Measurements from ENCODE around the gene FAAP20.

Gene FAAP20

DNA sequence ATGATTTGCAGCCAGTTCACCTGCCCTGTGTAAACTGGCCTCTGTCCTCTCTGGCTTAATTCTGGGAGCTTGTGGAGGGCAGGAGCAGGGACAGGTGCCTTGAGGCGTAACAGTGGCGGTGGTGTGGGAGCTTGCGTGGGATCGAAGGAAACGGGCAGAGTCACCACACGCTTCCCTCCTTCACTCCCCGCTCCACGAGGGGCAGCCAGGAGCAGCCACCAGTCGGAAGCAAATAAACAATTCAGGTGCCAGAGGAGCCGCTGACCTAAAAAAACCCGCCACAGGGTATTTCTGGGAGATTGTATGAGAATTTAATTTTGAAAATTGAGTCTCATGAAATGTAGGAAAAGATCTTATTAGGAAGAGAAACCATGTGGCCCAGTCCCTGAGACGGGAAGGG, 26.0 kb downstream of the FAAP20 start:
- TF ChIP-seq SPI1 (IDR thresholded peaks at IDR 0.05; ENCODE audit: low read depth, low read length) (no peak), POU2F2 (IDR thresholded peaks at IDR 0.05; ENCODE audit: low read depth, low read length) (no peak), POLR2A (IDR thresholded peaks at IDR 0.05; ENCODE audit: low read depth, low read length) (no peak), PAX5 (IDR thresholded peaks at IDR 0.05; ENCODE audit: insufficient read depth, low read length, severe bottlenecking) (no peak), POLR2AphosphoS5 (IDR thresholded peaks at IDR 0.05; ENCODE audit: low read depth, low read length) (no peak), TAF1 (IDR thresholded peaks at IDR 0.05; ENCODE audit: low read depth, low read length) (no peak)
- FAIRE-seq (no peak), DNase-seq (ENCODE audit: insufficient read length, low spot score) (no peak)

- TF ChIP-seq PAX5 (IDR thresholded peaks at IDR 0.05; ENCODE audit: insufficient read depth, low read length, severe bottlenecking): no peak
- no peak for TF ChIP-seq POU2F2 (IDR thresholded peaks at IDR 0.05; ENCODE audit: low read depth, low read length)
- TF ChIP-seq POLR2AphosphoS5 (IDR thresholded peaks at IDR 0.05; ENCODE audit: low read depth, low read length): no peak
- no peak for TF ChIP-seq TAF1 (IDR thresholded peaks at IDR 0.05; ENCODE audit: low read depth, low read length)
- TF ChIP-seq SPI1 (IDR thresholded peaks at IDR 0.05; ENCODE audit: low read depth, low read length): no peak
- no peak for TF ChIP-seq POLR2A (IDR thresholded peaks at IDR 0.05; ENCODE audit: low read depth, low read length)
- no peak for DNase-seq (ENCODE audit: insufficient read length, low spot score)
- FAIRE-seq: no peak
Measured at GRCh38 chr1:2168090-2168489, 26.5 kb downstream of the FAAP20 start.

DNA sequence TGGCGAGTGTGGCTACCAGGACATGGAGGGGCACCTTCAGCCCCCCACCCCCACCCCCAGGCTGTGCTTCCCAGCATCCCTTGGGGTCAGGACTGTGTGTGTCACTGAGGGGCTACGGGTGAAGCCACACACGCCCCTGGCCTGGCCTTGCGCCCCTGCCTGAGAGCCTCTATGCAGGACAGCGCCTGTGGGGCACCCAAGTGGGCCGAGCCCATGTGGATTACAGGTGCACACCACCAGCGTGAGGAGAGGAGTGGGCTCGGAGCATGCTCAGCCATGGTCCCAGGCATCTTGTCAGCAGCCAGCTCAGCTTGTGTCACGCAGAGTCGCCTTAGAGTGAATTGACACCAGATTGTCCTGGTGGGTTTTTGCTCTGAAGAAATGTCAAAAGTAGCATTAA, 27.9 kb downstream of the FAAP20 start:
- FAIRE-seq: no peak
- no peak for TF ChIP-seq POU2F2 (IDR thresholded peaks at IDR 0.05; ENCODE audit: low read depth, low read length)
- TF ChIP-seq POLR2A (IDR thresholded peaks at IDR 0.05; ENCODE audit: low read depth, low read length): no peak
- TF ChIP-seq PAX5 (IDR thresholded peaks at IDR 0.05; ENCODE audit: insufficient read depth, low read length, severe bottlenecking): no peak
- no peak for TF ChIP-seq SPI1 (IDR thresholded peaks at IDR 0.05; ENCODE audit: low read depth, low read length)
- no peak for TF ChIP-seq POLR2AphosphoS5 (IDR thresholded peaks at IDR 0.05; ENCODE audit: low read depth, low read length)
- no peak for TF ChIP-seq TAF1 (IDR thresholded peaks at IDR 0.05; ENCODE audit: low read depth, low read length)
- DNase-seq (ENCODE audit: insufficient read length, low spot score): no peak

GRCh38 chr1:2166254-2166653, 28.3 kb downstream of the FAAP20 start:
- TF ChIP-seq POLR2A (IDR thresholded peaks at IDR 0.05; ENCODE audit: low read depth, low read length) (no peak), SPI1 (IDR thresholded peaks at IDR 0.05; ENCODE audit: low read depth, low read length) (no peak), POU2F2 (IDR thresholded peaks at IDR 0.05; ENCODE audit: low read depth, low read length) (no peak), PAX5 (IDR thresholded peaks at IDR 0.05; ENCODE audit: insufficient read depth, low read length, severe bottlenecking) (no peak), POLR2AphosphoS5 (IDR thresholded peaks at IDR 0.05; ENCODE audit: low read depth, low read length) (no peak), TAF1 (IDR thresholded peaks at IDR 0.05; ENCODE audit: low read depth, low read length) (no peak)
- DNase-seq (ENCODE audit: insufficient read length, low spot score) (no peak), FAIRE-seq (no peak)

DNA sequence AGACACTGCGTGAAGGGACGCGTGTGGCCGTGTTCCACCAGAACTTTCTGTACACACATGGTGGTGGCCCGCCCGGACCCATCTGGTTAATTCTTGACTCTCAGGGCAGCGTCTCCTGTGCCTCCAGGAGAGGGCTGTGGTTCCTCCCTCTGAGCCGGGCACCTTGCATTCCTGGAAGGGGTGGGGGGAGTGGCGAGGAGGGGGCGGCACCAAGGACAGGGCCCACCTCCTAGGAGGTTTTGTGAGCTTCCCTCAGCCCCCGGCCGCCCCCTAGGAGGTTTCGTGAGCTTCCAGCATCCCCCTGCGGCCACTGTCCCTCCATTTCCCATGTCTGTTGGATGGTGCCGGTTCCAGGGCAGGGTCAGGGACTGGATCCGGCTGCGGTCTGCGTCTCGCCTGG, 28.9 kb downstream of the FAAP20 start:
- DNase-seq (ENCODE audit: insufficient read length, low spot score) (no peak), FAIRE-seq (no peak)
- no peak for TF ChIP-seq TAF1 (IDR thresholded peaks at IDR 0.05; ENCODE audit: low read depth, low read length)
- TF ChIP-seq POLR2A (IDR thresholded peaks at IDR 0.05; ENCODE audit: low read depth, low read length): no peak
- TF ChIP-seq PAX5 (IDR thresholded peaks at IDR 0.05; ENCODE audit: insufficient read depth, low read length, severe bottlenecking): no peak
- TF ChIP-seq POLR2AphosphoS5 (IDR thresholded peaks at IDR 0.05; ENCODE audit: low read depth, low read length): no peak
- no peak for TF ChIP-seq POU2F2 (IDR thresholded peaks at IDR 0.05; ENCODE audit: low read depth, low read length)
- no peak for TF ChIP-seq SPI1 (IDR thresholded peaks at IDR 0.05; ENCODE audit: low read depth, low read length)

DNA sequence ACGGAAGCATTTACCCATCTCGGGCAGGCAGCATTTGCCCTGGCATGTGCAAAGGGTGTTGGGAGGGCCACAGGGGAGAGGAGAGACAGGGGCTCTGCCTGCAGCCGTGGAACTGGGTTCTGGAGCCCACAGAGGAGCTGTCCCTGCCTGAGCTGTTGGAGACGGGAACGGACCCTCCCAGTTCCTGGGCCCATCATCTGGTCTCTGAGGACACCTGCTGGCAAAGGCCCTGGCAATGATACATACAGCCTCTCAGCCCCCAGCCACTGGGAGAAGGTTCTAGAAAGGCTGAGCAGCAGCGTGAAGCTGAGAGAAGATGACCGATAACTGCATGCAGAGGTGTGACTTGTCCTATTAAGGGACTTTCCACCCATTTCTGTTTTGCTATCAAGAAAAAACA, 31.4 kb downstream of the FAAP20 start:
- DNase-seq (ENCODE audit: insufficient read length, low spot score): no peak
- no peak for TF ChIP-seq POU2F2 (IDR thresholded peaks at IDR 0.05; ENCODE audit: low read depth, low read length)
- no peak for TF ChIP-seq SPI1 (IDR thresholded peaks at IDR 0.05; ENCODE audit: low read depth, low read length)
- TF ChIP-seq PAX5 (IDR thresholded peaks at IDR 0.05; ENCODE audit: insufficient read depth, low read length, severe bottlenecking): no peak
- TF ChIP-seq TAF1 (IDR thresholded peaks at IDR 0.05; ENCODE audit: low read depth, low read length): no peak
- TF ChIP-seq POLR2AphosphoS5 (IDR thresholded peaks at IDR 0.05; ENCODE audit: low read depth, low read length): no peak
- no peak for TF ChIP-seq POLR2A (IDR thresholded peaks at IDR 0.05; ENCODE audit: low read depth, low read length)
- no peak for FAIRE-seq

DNA sequence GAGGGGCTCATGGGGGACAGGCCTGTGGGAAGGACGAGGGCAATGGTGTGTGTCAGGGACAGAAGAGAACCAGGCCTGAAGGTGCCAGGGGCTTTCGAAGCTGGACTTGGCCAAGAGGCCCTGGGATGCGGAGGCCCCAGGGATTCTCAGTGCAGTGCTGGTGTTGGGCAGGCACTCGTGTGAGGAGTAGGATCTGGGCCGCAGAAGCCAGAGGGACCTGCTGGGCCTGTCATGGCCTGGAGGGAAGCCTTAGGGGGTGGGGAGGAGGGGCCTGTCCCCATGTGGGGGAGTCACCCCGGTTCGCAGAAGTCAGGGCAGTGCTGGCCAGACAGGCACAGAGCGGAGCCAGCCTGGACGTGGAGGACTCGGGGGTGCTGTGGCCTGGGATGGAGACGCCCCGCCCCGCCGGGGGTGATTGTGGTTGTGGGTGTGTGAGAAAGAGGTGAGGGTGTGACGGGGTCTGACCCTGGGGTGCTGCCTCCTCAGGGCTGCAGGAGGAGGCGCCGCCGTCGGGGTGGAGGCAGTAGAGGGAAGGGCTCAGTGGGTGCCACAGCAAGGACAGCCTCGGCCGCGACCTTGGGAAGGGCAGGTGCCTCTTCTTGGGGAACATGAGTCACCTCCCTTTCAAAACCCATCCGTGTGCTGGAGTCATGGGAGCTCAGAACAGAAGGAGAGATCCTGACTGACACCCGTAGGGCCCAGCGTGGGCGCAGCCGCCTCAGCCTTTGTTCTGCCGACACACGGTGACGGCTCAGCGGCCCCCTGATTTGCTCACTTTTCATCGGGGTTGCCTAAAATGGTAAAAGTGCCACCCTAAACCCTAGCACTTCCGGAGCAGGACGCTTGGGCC, 33.9 kb downstream of the FAAP20 start:
- TF ChIP-seq TAF1 (IDR thresholded peaks at IDR 0.05; ENCODE audit: low read depth, low read length) (no peak), SPI1 (IDR thresholded peaks at IDR 0.05; ENCODE audit: low read depth, low read length) (no peak), POLR2A (IDR thresholded peaks at IDR 0.05; ENCODE audit: low read depth, low read length) (no peak), PAX5 (IDR thresholded peaks at IDR 0.05; ENCODE audit: insufficient read depth, low read length, severe bottlenecking) (no peak), POU2F2 (IDR thresholded peaks at IDR 0.05; ENCODE audit: low read depth, low read length) (no peak), POLR2AphosphoS5 (IDR thresholded peaks at IDR 0.05; ENCODE audit: low read depth, low read length) (no peak)
- DNase-seq (ENCODE audit: insufficient read length, low spot score) (no peak), FAIRE-seq (no peak)

- TF ChIP-seq POLR2AphosphoS5 (IDR thresholded peaks at IDR 0.05; ENCODE audit: low read depth, low read length) (no peak), POU2F2 (IDR thresholded peaks at IDR 0.05; ENCODE audit: low read depth, low read length) (no peak)
- no peak for FAIRE-seq
- DNase-seq (ENCODE audit: insufficient read length, low spot score): no peak
Measured at GRCh38 chr1:2159124-2159523, 35.4 kb downstream of the FAAP20 start.

DNA sequence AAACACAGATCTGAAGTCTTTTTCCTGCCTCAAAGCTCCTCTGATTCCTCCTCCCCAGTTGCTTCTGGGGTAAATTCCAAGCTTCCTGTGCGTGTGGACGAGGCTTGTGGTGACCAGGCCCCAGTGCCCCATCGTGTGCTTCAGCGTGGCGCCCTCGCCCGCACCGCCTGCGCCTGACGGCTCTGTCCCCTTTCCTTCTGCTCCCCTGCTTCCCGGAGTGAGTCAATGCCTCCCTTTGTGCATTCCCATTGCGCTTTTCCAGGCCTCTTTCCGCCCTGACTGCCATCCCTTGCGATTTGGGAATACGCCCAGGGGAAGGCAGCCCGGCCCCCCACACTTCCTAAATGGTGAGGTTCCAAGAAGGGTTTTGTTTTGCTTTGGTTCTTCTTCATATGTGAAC, 36.3 kb downstream of the FAAP20 start:
- TF ChIP-seq POU2F2 (IDR thresholded peaks at IDR 0.05; ENCODE audit: low read depth, low read length): no peak
- TF ChIP-seq PAX5 (IDR thresholded peaks at IDR 0.05; ENCODE audit: insufficient read depth, low read length, severe bottlenecking): no peak
- TF ChIP-seq POLR2A (IDR thresholded peaks at IDR 0.05; ENCODE audit: low read depth, low read length): no peak
- TF ChIP-seq TAF1 (IDR thresholded peaks at IDR 0.05; ENCODE audit: low read depth, low read length): no peak
- no peak for TF ChIP-seq POLR2AphosphoS5 (IDR thresholded peaks at IDR 0.05; ENCODE audit: low read depth, low read length)
- no peak for TF ChIP-seq SPI1 (IDR thresholded peaks at IDR 0.05; ENCODE audit: low read depth, low read length)
- FAIRE-seq (no peak), DNase-seq (ENCODE audit: insufficient read length, low spot score) (no peak)

All from GM12891 (cell line).